ENCODE data around the gene EXOC4.

Gene EXOC4

GRCh38 chr7:133412942-133413341, 160.1 kb downstream of the EXOC4 start:
- in situ Hi-C loops (cut with HindIII; ENCODE audit: low sequenced_read_pairs), result no loop called here

- in situ Hi-C loops (cut with HindIII; ENCODE audit: low sequenced_read_pairs), result no loop called here
These were observed 166.2 kb downstream of the EXOC4 start for GRCh38 chr7:133419041-133419440.

GRCh38 chr7:133423618-133424017, 170.7 kb downstream of the EXOC4 start:
- in situ Hi-C loops (cut with HindIII; ENCODE audit: low sequenced_read_pairs), result no loop called here

DNA sequence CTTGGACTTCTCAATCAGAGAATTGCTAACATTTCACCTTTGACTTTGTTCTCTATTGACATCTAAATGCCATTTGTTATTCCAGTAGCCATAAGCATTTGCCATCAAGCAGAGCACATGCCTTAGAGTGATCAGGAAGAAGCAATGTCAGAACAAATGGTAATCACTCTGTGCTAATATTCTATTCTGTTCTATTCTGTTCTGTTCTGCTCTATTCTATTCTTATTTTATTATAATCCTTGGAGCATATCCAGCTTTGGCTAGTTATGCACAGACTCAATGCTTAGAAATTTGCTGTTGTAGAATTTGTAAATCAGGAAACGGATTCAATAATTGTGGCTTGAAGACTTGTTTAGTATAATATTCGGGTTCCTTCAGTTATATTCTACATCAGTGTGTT, 175.4 kb downstream of the EXOC4 start:
- in situ Hi-C loops (cut with HindIII; ENCODE audit: low sequenced_read_pairs), result no loop called here

DNA sequence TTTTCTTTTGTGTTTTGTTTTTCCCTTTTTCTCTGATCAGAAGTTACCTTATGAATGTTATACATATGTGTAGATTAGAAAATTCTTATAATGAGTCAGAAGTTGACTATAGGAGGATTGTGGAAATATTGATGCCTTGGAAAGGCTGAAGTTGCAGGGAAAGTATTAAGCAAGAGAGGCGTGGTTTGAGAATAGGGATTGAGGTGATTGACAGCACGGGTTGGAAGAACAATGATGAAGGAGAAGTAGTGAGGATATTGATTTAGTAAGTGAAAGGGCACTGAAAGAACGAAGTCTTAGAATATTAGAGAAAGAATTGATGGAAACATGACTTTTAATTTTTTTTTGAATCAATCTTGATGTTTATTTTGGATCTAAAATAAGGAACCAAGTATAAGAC, 176.0 kb downstream of the EXOC4 start:
- in situ Hi-C loops (cut with HindIII; ENCODE audit: low sequenced_read_pairs), result no loop called here

DNA sequence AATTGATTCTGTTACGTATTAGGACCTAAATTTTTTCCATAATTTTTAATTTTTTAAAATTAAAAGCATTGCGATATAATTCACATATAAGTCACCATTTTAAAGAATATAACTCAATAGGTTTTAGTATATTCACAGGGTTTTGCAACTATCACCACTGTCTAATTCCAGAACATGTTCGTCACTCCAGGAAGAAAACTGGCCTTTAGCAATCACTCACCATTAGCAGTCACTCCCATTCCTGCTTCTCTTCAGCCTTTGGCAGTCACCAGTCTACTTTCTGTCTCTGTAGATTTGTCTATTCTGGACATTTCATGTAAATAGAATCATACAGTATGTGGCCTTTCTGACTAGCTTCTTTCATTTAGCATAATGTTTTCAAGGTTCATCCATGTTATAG, 176.5 kb downstream of the EXOC4 start:
- in situ Hi-C loops (cut with HindIII; ENCODE audit: low sequenced_read_pairs), result no loop called here

DNA sequence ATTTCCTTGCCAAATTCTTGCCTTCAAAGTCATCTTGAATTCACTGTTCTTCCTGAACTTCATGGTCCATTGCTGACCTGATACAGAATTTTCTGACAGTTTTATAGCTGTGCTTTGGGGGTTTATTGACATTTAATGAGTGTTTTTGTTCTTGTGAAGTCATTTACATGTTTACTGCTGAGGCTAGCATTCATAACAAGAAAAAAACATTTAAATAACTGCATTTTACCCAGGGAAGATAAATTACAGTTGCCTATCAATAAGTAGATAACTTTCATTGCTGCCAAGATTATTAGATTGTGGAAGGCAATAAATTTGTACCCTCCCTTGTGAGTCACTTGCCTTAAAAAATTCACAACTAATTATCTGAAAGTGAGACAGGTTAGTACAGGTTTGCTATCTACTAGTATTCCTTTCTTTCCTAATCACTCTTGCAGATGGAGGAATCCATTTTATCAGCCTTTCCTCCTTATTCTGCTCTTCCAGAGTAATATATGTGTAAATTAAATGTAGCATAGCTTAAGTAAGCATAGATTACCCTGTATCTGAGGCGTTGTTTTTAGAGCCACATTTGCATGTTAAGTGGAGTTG, 178.4 kb downstream of the EXOC4 start:
- in situ Hi-C loops (cut with HindIII; ENCODE audit: low sequenced_read_pairs), result no loop called here

- in situ Hi-C loops (cut with HindIII; ENCODE audit: low sequenced_read_pairs), result no loop called here
These were observed 180.4 kb downstream of the EXOC4 start for GRCh38 chr7:133433165-133433812.

DNA sequence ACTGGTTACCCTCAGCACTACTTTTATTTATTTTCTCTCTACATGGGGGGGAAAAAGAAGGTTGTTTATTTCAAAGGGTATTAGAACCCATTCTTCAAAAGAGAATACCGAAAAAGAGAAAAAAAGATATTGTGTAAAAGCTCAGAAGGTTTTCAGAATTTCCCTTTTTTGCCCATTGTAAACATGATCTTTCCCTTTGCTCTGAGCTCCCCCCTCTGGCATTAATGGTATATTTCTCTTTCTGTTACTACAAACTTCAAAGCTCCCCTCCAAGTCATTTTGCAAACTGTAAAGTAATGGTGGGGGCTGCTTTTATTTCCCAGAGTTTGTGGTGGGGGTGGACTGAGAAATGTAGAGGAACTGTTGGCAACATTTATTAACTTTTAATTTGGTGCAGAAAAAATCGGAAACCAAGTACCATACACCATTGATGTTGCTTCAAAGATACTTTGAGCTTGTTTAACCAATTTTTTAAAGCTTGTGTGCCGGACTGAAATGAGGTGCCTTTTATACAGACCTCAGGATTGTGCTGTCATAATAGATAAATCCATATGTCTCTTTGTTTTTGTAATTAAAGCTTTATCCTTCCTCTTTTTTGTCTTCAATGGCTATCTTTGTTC, 181.5 kb downstream of the EXOC4 start:
- in situ Hi-C loops (cut with HindIII; ENCODE audit: low sequenced_read_pairs), result no loop called here

GRCh38 chr7:133436014-133436428, 183.1 kb downstream of the EXOC4 start:
- in situ Hi-C loops (cut with HindIII; ENCODE audit: low sequenced_read_pairs), result no loop called here

- in situ Hi-C loops (cut with HindIII; ENCODE audit: low sequenced_read_pairs), result no loop called here
These were observed 184.7 kb downstream of the EXOC4 start for GRCh38 chr7:133437544-133437943.

- in situ Hi-C loops (cut with HindIII; ENCODE audit: low sequenced_read_pairs), result no loop called here
These were observed 189.9 kb downstream of the EXOC4 start for GRCh38 chr7:133442818-133443217.

- in situ Hi-C loops (cut with HindIII; ENCODE audit: low sequenced_read_pairs), result no loop called here
These were observed 192.7 kb downstream of the EXOC4 start for GRCh38 chr7:133445617-133446016.

- in situ Hi-C loops (cut with HindIII; ENCODE audit: low sequenced_read_pairs), result no loop called here
These were observed 195.1 kb downstream of the EXOC4 start for GRCh38 chr7:133448012-133448411.

GRCh38 chr7:133452577-133452976, 199.7 kb downstream of the EXOC4 start:
- in situ Hi-C loops (cut with HindIII; ENCODE audit: low sequenced_read_pairs), result no loop called here

GRCh38 chr7:133458688-133459087, 205.8 kb downstream of the EXOC4 start:
- in situ Hi-C loops (cut with HindIII; ENCODE audit: low sequenced_read_pairs), result no loop called here

DNA sequence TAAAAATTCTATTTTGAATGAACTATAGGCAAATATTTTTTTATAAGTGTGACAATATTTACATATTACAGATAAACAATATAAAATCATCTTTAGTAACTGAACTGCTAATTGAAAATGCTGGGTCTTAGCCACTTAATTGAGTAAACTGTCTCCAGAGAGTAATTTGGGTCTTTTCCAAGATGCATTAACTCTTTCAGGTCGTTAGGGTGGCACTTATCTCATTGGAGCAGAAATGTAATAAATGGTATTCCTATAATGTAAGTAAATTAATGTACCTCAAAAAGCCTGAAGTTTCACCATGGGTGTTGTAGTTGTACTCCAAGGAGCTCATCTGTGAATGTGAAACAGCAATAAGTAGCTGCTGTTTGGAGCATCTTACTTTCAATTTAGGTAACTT, 208.5 kb downstream of the EXOC4 start:
- in situ Hi-C loops (cut with HindIII; ENCODE audit: low sequenced_read_pairs), result no loop called here

DNA sequence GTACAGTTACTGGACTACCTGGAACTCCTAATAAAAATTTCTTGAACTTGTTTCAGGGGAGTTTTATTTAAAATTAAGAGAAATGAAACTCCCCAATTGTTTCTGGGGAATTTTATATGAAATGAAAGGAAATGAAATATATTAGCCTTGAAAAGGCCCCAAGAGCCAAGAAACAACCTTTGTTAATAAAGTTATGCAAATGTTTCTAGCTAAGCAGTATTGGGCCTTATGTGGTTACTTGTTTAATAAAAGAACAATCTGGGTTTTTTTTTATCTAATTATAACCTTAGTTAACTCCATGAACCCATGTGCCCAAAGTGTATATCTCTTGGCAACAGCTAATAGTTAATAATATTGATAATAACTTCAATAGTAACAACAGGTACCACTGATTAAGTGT, 222.8 kb downstream of the EXOC4 start:
- in situ Hi-C loops (cut with HindIII; ENCODE audit: low sequenced_read_pairs), result no loop called here

DNA sequence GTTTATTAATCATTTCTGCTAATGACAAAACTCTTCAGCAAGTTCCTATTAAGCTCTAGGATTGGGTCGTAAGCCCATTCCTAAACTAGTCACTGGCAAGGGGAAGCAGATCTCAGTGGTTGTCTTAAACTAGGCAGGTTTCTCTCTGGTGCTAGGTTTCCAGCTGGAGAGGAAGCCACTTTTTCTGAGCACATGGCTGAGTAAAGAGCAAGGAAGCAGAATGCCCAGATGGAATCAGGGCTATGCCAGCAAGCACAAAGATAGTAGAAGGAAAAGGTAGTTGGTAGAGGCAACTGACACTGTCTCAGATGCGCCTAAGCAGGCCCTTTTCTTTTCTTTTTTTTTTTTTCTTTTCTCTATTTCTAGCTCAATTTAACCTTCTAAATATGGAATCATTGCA, 224.9 kb downstream of the EXOC4 start:
- in situ Hi-C loops (cut with HindIII; ENCODE audit: low sequenced_read_pairs), result no loop called here

DNA sequence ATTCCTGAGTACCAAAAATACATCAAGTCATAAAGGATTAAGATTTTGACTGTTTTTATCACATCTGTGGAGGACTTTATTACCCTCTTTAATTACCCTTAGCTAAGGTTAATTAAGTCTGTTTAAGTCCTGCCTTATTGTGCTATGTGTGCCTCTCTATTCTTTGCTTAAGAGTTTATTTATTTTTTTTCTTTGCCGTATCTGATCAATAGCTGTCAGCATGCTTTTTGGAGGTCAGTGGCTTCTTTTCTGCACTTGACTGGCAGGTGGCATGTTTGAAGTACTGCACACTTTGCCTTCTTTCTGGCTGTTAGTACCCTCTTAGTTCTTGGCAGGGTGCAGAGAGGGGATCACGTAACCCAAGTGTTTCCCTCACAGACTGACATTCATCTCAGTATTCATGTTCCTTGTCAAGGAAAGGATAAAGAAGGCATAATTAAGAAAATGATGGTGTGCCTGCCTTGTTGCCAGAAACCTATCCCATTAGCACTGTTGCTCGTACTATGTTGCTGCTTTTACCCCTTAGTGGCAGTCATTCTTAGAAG, 225.8 kb downstream of the EXOC4 start:
- in situ Hi-C loops (cut with HindIII; ENCODE audit: low sequenced_read_pairs), result no loop called here

DNA sequence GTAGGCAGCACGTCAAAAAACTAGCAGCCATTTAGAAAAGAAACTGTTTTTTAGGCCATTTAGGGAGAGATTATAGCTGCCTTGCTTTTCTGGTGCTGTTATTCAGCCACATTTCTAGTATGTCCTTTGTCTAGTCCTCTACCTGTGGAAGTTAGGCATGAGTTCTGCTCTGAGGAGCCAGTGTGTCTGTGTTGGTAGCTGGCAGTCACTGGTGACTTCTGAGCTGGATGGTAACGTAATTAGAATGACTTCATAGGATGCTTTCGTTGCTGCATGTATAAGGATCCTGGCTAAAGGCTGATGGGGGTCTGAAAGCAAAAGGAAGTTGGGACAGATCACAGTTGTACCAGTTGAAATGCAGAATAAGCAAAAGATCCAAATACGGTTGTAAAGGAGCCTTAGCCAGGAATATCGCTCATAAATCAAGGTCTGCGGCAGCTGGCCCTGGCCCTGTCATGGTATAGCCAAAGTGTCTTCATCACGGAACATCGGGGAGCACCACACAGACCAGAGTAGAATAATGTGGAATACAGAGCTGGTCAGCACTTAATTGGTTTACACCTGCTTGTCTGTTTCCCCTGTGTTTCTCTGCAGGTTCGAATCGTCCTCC, 226.7 kb downstream of the EXOC4 start:
- in situ Hi-C loops (cut with HindIII; ENCODE audit: low sequenced_read_pairs), result no loop called here

DNA sequence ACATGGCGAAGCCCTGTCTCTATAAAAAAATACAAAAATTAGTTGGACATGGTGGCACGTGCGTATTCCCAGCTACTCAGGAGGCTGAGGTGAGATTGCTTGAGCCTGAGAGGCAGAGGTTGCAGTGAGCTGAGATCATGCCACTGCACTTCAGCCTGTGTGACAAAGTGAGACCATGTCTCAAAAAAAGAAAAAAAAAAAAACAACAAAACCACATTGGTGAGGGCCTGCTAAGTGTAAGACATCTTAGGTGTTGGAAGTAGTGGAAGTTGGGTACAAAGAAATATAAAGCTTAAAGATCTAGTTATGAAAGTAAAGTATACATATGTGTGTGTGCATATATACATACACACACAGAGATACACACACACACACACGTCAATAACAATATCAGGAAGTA, 228.0 kb downstream of the EXOC4 start:
- in situ Hi-C loops (cut with HindIII; ENCODE audit: low sequenced_read_pairs), result no loop called here

Data from endothelial cell of hepatic sinusoid (primary cell).